Upper lobe of left lung (tissue), 4 donors: ENCODE results near the gene GLP2R.

Source experiments
- CTCF ChIP-seq, 6 experiments: fragments of 450-650 bp in 4 of 6; fragments of 200-600 bp in 2 of 6; sonication (generic) in 2 of 6; IDR thresholded peaks; one replicate each; pipeline ENCODE4 v1.5.1; 2016 to 2019; ENCODE audit warnings: antibody characterized with exemption in 6 of 6
- POLR2AphosphoS5 ChIP-seq, 2 donors: sonication (generic); formaldehyde crosslinking; IDR thresholded peaks; one replicate each; pipeline ENCODE4 v1.5.1; 2017; ENCODE audit warnings: antibody characterized with exemption in 2 of 2

- TF ChIP-seq CTCF (IDR thresholded peaks at IDR 0.05) (no peak), POLR2AphosphoS5 (IDR thresholded peaks at IDR 0.05) (no peak)
These were observed 1.6 kb upstream of the GLP2R start for GRCh38 chr17:9824094-9824493.
